GM12865 (cell line): ENCODE measurements around the gene ATPAF1.

ENCODE experiments used
- DNase-seq: peaks from one replicate; pipeline ENCODE4 v3.0.0; 2010; ENCODE audit warnings: low read depth
- H3K4me3 ChIP-seq: 2 replicates; pipeline ENCODE4 v1.5.1; 2011; ENCODE audit warnings: mild to moderate bottlenecking, low read depth, low read length, control low read depth
- TF ChIP-seq, protein P1 (sequence below): IDR thresholded peaks from 2 replicates; pipeline ENCODE4 v1.5.1; 2011; ENCODE audit warnings: low read length, control low read depth, low read depth, inconsistent platforms; ENCODE audit not compliant: insufficient read depth; ENCODE audit errors: missing control alignments

ATPAF1 gene

DNA sequence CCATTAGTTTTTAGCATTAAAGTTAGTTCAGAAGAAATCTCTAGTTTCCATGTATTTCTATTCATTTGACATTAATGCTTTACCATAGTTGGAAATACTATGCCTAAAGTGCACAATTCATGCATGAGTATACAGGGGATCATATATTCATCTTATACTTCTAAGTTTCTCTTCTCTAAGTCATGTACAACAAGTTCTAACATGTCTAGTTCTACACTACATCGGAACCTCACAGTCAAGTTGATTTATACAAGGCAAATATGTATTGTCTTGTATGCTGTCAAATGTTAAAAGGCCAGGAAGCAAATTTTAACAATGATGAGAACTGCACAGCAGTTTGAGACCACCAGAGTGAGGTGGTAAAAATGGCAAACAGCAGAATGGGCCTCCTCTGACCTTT lies 28.6 kb downstream of the ATPAF1 start:
- H3K4me3 ChIP-seq = no peak overlapping the region
- DNase-seq = no peak
- TF ChIP-seq, protein P1, sequence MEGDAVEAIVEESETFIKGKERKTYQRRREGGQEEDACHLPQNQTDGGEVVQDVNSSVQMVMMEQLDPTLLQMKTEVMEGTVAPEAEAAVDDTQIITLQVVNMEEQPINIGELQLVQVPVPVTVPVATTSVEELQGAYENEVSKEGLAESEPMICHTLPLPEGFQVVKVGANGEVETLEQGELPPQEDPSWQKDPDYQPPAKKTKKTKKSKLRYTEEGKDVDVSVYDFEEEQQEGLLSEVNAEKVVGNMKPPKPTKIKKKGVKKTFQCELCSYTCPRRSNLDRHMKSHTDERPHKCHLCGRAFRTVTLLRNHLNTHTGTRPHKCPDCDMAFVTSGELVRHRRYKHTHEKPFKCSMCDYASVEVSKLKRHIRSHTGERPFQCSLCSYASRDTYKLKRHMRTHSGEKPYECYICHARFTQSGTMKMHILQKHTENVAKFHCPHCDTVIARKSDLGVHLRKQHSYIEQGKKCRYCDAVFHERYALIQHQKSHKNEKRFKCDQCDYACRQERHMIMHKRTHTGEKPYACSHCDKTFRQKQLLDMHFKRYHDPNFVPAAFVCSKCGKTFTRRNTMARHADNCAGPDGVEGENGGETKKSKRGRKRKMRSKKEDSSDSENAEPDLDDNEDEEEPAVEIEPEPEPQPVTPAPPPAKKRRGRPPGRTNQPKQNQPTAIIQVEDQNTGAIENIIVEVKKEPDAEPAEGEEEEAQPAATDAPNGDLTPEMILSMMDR = no peak

DNA sequence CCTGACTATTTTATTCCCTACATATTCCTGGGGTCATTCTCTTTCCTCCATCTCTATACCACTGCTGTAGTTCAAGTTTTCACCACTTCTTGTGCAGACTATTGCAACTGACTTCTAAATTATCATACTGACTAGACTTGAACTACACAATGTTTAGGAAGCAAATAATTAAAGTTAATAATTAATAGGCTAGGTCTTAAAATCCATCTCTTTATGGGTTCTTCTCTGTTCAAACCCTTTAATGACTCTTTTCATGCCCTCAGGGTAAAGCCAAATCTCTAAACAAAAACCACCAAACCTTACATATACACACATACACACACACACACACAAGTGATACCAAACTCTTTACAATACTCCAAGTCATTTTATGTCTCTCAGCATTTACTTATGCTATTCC lies 29.2 kb downstream of the ATPAF1 start:
- TF ChIP-seq, protein P1 = no peak
- H3K4me3 ChIP-seq = no peak overlapping the region
- no peak for DNase-seq

- DNase-seq = no peak
- TF ChIP-seq, protein P1 = no peak
- H3K4me3 ChIP-seq = no peak overlapping the region
These were observed 30.6 kb downstream of the ATPAF1 start for GRCh38 chr1:46637444-46638083.

DNA sequence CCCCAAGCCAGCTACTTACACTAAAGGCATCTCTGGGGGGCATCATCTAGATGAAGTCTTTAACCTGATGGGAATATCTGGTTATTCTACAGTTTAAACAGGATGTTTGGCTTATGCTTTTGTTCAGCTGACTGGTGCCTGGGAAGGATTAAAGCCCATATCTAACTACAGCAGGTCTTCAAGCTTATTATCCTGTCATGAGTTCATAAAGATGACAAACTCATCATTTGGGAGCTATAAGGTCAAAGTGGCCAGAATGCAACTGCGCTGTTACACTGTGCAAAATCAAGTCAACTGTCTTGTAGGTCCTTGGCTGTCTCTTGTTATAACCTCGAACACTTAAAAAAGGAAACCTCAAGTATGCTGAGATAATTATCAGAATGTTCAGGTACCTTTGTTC lies 33.0 kb downstream of the ATPAF1 start:
- no peak overlapping the region for H3K4me3 ChIP-seq
- TF ChIP-seq, protein P1 = no peak
- no peak for DNase-seq

GRCh38 chr1:46630719-46631118 lies 37.4 kb downstream of the ATPAF1 start:
- TF ChIP-seq, protein P1 = no peak
- DNase-seq = no peak
- no peak overlapping the region for H3K4me3 ChIP-seq

DNA sequence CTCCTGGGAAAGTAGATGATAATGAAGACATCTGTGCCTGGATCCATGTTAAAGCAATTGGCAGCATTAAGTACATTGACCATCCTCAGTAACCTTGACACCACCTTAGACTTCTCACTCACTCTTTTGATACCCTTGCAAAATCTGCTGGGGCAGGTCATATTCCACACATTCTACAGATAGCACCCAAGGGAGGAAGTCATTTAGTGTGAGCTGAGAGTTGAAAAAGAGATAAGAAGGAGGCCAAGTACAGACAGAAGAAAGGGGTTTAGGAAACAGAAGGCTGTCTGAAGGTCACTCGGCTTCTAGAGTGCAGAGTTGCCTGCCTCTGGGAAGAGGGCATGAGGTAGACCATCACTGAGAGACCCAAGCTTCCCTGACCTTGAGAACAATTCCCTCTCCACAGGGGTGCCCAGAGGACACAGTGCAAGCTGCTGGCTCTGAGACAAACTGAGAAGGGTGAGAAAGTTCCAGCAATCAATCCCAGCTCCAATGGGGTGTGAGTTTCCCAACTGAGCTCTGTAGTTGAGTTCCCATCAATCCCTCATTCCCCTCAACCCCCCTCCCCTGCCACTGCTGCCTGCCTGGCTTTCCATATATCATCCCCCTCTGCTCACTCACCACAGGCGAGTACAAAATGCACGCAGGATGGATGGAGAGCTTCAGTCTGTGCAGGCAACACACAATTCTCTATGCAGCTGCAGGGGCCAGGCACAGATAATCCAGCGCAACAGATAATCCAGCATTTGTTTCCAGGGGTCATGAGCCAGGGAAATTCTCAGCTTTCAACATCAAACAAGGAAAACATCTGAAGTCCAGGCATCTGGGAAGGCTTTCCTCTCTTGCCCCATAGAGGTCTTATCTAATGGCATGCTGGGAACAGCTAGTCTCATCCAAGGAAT lies 44.2 kb downstream of the ATPAF1 start:
- DNase-seq = no peak
- no peak overlapping the region for H3K4me3 ChIP-seq
- TF ChIP-seq, protein P1 = no peak
